CD14-positive monocyte (primary cell): Measurements from ENCODE around the gene PHLDA2. TPM values are rescaled to one million over a fixed set of nuclear protein-coding genes. Genes with fewer than 3 reads are reported as not detected.
A peak's percentile ranks its signal among the peaks of the same experiment; 100 is the strongest.

Experiments
- DNase-seq, 3 donors: peaks; one replicate each; pipeline ENCODE4 v3.0.0-alpha.2; 2011 to 2022
- H2AFZ ChIP-seq: 2 replicates; pipeline ENCODE4 v1.6.0; 2012; ENCODE audit warnings: mild to moderate bottlenecking, low read depth, low read length, inconsistent platforms; ENCODE audit not compliant: insufficient read depth, poor library complexity, severe bottlenecking
- H3K27ac ChIP-seq, 2 donors: 1 replicate in 1 of 2; 2 replicates in 1 of 2; pipeline ENCODE4 v1.5.1; 2012 to 2013; ENCODE audit warnings: low read length in 2 of 2, control low read depth in 1 of 2, inconsistent platforms in 1 of 2, low read depth in 1 of 2, mild to moderate bottlenecking in 1 of 2
- H3K27me3 ChIP-seq, 2 donors: one replicate each; pipeline versions ENCODE4 v1.6.0 to v1.6.1; 2011 to 2013; ENCODE audit warnings: low read length in 2 of 2; ENCODE audit not compliant: control insufficient read depth in 2 of 2, insufficient read depth in 2 of 2
- H3K36me3 ChIP-seq, 2 donors: replicated peaks in 1 of 2; 1 replicate in 1 of 2; 2 replicates in 1 of 2; pipeline versions ENCODE4 v1.5.1 to v1.6.1; 2012 to 2013; ENCODE audit warnings: low read length in 2 of 2, control low read depth in 1 of 2, inconsistent platforms in 1 of 2, mild to moderate bottlenecking in 1 of 2; ENCODE audit not compliant: insufficient read depth in 2 of 2, control insufficient read depth in 1 of 2
- H3K4me1 ChIP-seq, 2 donors: 1 replicate in 1 of 2; 2 replicates in 1 of 2; pipeline versions ENCODE4 v1.5.1 to v1.6.1; 2012 to 2013; ENCODE audit warnings: low read length in 2 of 2, control low read depth in 1 of 2, inconsistent platforms in 1 of 2, mild to moderate bottlenecking in 1 of 2, moderate library complexity in 1 of 2; ENCODE audit not compliant: insufficient read depth in 2 of 2, control insufficient read depth in 1 of 2
- H3K4me2 ChIP-seq: replicated peaks from 2 replicates; pipeline ENCODE3; 2012; ENCODE audit warnings: low read length, moderate library complexity, mild to moderate bottlenecking; ENCODE audit not compliant: poor library complexity, severe bottlenecking; ENCODE audit errors: extremely low read depth
- H3K4me3 ChIP-seq, 3 experiments: fragments of 200-600 bp in 1 of 3; sonication (generic) in 1 of 3; replicated peaks in 1 of 3; 1 replicate in 2 of 3; 2 replicates in 1 of 3; pipeline ENCODE4 v1.5.1; 2011 to 2013; ENCODE audit warnings: low read length in 3 of 3, mild to moderate bottlenecking in 3 of 3, control low read depth in 2 of 3, low read depth in 2 of 3, inconsistent platforms in 1 of 3, moderate library complexity in 1 of 3
- H3K79me2 ChIP-seq: 2 replicates; pipeline ENCODE4 v1.6.0; 2012; ENCODE audit warnings: mild to moderate bottlenecking, control low read depth, inconsistent platforms, low read length, moderate library complexity; ENCODE audit not compliant: insufficient read depth
- H3K9ac ChIP-seq: 2 replicates; pipeline ENCODE4 v1.6.0; 2017; ENCODE audit warnings: low read length, mild to moderate bottlenecking; ENCODE audit not compliant: insufficient read depth, poor library complexity, severe bottlenecking
- H3K9me3 ChIP-seq, 2 donors: replicated peaks in 1 of 2; 1 replicate in 1 of 2; 2 replicates in 1 of 2; pipeline versions ENCODE4 v1.5.1 to v1.6.1; 2012 to 2013; ENCODE audit warnings: low read length in 2 of 2, control low read depth in 1 of 2; ENCODE audit not compliant: control insufficient read depth in 1 of 2, insufficient read depth in 1 of 2
- H4K20me1 ChIP-seq: 2 replicates; pipeline ENCODE4 v1.6.0; 2012; ENCODE audit warnings: mild to moderate bottlenecking, low read length, control low read depth, moderate library complexity; ENCODE audit not compliant: insufficient read depth
- H3K27ac Mint-ChIP-seq, 7 donors: one replicate each; pipeline ENCODE4 v1.8.0; 2020; ENCODE audit warnings: mild to moderate bottlenecking in 7 of 7, mixed read lengths in 7 of 7, moderate library complexity in 6 of 7, inconsistent platforms in 2 of 7
- H3K27me3 Mint-ChIP-seq, 3 donors: one replicate each; pipeline ENCODE4 v1.8.0; 2021 to 2022; ENCODE audit warnings: low read depth in 3 of 3, mild to moderate bottlenecking in 3 of 3, mixed read lengths in 3 of 3, moderate library complexity in 3 of 3, inconsistent platforms in 1 of 3
- H3K36me3 Mint-ChIP-seq, 2 donors: one replicate each; pipeline ENCODE4 v1.8.0; 2020; ENCODE audit warnings: mixed read lengths in 2 of 2, inconsistent platforms in 1 of 2, mild to moderate bottlenecking in 1 of 2
- H3K4me1 Mint-ChIP-seq: one replicate; pipeline ENCODE4 v1.8.0; 2020; ENCODE audit warnings: mild to moderate bottlenecking, mixed read lengths
- H3K4me3 Mint-ChIP-seq, 2 donors: one replicate each; pipeline ENCODE4 v1.8.0; 2020; ENCODE audit warnings: mild to moderate bottlenecking in 2 of 2, mixed read lengths in 2 of 2, moderate library complexity in 1 of 2
- H3K9me3 Mint-ChIP-seq, 7 donors: one replicate each; pipeline ENCODE4 v1.8.0; 2020 to 2022; ENCODE audit warnings: mixed read lengths in 7 of 7, mild to moderate bottlenecking in 6 of 7, moderate library complexity in 6 of 7, inconsistent platforms in 2 of 7
- CTCF ChIP-seq: fragments of 200-600 bp; IDR thresholded peaks from one replicate; pipeline ENCODE4 v1.8.0; 2022; ENCODE audit warnings: antibody characterized with exemption, mild to moderate bottlenecking
- WGBS: methylation state at CpG from one replicate; pipeline ENCODE4 v1.1.5; 2013; ENCODE audit warnings: missing lambda C conversion rate; ENCODE audit not compliant: insufficient coverage; 5-methylcytosine and 5-hydroxymethylcytosine counted together
- intact Hi-C, 2 donors: fragments of 100-400 bp; cut with micrococcal nuclease; formaldehyde crosslinking; loops; one replicate each; pipeline versions ENCODE4 v1.15.0 to v1.15.1; 2023
- polyA plus RNA-seq, 3 donors: library from polyadenylated mRNA; depleted of rRNA in 1 of 3; unstranded in 2 of 3; stranded (reverse) in 1 of 3; fragments of 300-500 nt in 2 of 3; fragments of >200 nt in 1 of 3; fragmentation: Illumina TruSeq in 2 of 3; gene quantifications; 1 replicate in 2 of 3; 2 replicates in 1 of 3; pipeline ENCODE4 v1.2.3, GENCODE V29; 2012 to 2021

PHLDA2 gene
- polyA plus RNA-seq, 3 donors: 2.6 to 54.5 (median 4.7) TPM

GRCh38 chr11:2927851-2928604, 1.2 kb downstream of the PHLDA2 start:
- Histone ChIP-seq H3K36me3 (no peaks in the 10 kb centered on the region), H4K20me1 (peaks cover 17% of the 10 kb centered on the region), H3K27ac (peak overlapping the region in 1 of 2 donors; percentile 92), H3K4me2 (peak overlapping the region; percentile 85), H3K9me3 (peaks cover 2 to 14% of the 10 kb centered on the region in 2 donors), H2AFZ (no peak overlapping the region), H3K9ac (peak overlapping the region; percentile 76), H3K4me3 (peak overlapping the region; percentile 16 to 76 (median 50)), H3K79me2 (no peaks in the 10 kb centered on the region), H3K27me3 (peaks cover 8 to 32% of the 10 kb centered on the region in 2 donors), H3K4me1 (peaks cover 39 to 55% of the 10 kb centered on the region in 2 donors)
- peaks cover 32% of the 10 kb centered on the region for H3K4me1 Mint-ChIP-seq
- no peak for TF ChIP-seq CTCF
- intact Hi-C loops: loop anchor here in 1 of 2 donors (2.0 kb wide), 1 partner anchor 29 kb away; no protein-coding TSS in a partner anchor
- peaks cover 4 to 12% of the 10 kb centered on the region in 2 donors for H3K36me3 Mint-ChIP-seq
- peaks cover 0 to 14% (median 7%) of the 10 kb centered on the region in 7 donors for H3K9me3 Mint-ChIP-seq
- H3K27ac Mint-ChIP-seq: peak overlapping the region in 5 of 7 donors; percentile 10 to 78 (median 40)
- H3K27me3 Mint-ChIP-seq: peaks cover 33 to 63% (median 39%) of the 10 kb centered on the region in 3 donors
- DNase-seq: peak in 1 of 3 donors; percentile 25
- H3K4me3 Mint-ChIP-seq: peak overlapping the region; percentile 87 to 89
- WGBS: 2% methylated on average over 18 of the region's 25 CpGs

- no peak overlapping the region for H2AFZ ChIP-seq
- peaks cover 0 to 14% (median 7%) of the 10 kb centered on the region in 7 donors for H3K9me3 Mint-ChIP-seq
- no peak for DNase-seq
- peak overlapping the region in 2 of 7 donors; percentile 31 to 79 for H3K27ac Mint-ChIP-seq
- no peak for TF ChIP-seq CTCF
- H4K20me1 ChIP-seq: peaks cover 17% of the 10 kb centered on the region
- H3K36me3 ChIP-seq: no peaks in the 10 kb centered on the region
- H3K9ac ChIP-seq: no peak overlapping the region
- no peak overlapping the region for H3K27ac ChIP-seq
- no peaks in the 10 kb centered on the region for H3K79me2 ChIP-seq
- peaks cover 8 to 32% of the 10 kb centered on the region in 2 donors for H3K27me3 ChIP-seq
- peaks cover 25% of the 10 kb centered on the region for H3K4me1 Mint-ChIP-seq
- H3K4me1 ChIP-seq: peaks cover 31 to 47% of the 10 kb centered on the region in 2 donors
- peak overlapping the region in 1 of 3 experiments; percentile 76 for H3K4me3 ChIP-seq
- H3K36me3 Mint-ChIP-seq: peaks cover 4 to 12% of the 10 kb centered on the region in 2 donors
- intact Hi-C loops: no loop called here
- H3K4me2 ChIP-seq: peak overlapping the region; percentile 85
- WGBS: 91% methylated on average over 9 of the region's 12 CpGs
- H3K27me3 Mint-ChIP-seq: peaks cover 33 to 61% (median 39%) of the 10 kb centered on the region in 3 donors
- H3K4me3 Mint-ChIP-seq: peak overlapping the region; percentile 87 to 89
- peaks cover 2 to 14% of the 10 kb centered on the region in 2 donors for H3K9me3 ChIP-seq
Observed at GRCh38 chr11:2927121-2927800, 2.0 kb downstream of the PHLDA2 start.
